Measurements from ENCODE around the gene NID2. TPM values are rescaled to one million over a fixed set of nuclear protein-coding genes. Genes with fewer than 3 reads are reported as not detected.
A peak's percentile ranks its signal among the peaks of the same experiment; 100 is the strongest.

Gene NID2
- total RNA-seq, 1 experiment from 2014 or later, result 35.0 TPM

GRCh38 chr14:52005625-52006024 is 63.2 kb downstream of the NID2 start:
- no peak for DNase-seq (ENCODE audit: low read depth)

- no peak for DNase-seq (ENCODE audit: low read depth)
Observed at GRCh38 chr14:52003324-52003723, 65.5 kb downstream of the NID2 start.

- no peak for DNase-seq (ENCODE audit: low read depth)
Observed at GRCh38 chr14:52002542-52002941, 66.3 kb downstream of the NID2 start.

- no peak for DNase-seq (ENCODE audit: low read depth)
Observed at GRCh38 chr14:52000696-52001095, 68.2 kb downstream of the NID2 start.

GRCh38 chr14:52000019-52000582 is 68.8 kb downstream of the NID2 start:
- no peak for DNase-seq (ENCODE audit: low read depth)

- no peak for DNase-seq (ENCODE audit: low read depth)
Observed at GRCh38 chr14:51999084-51999483, 69.8 kb downstream of the NID2 start.

- DNase-seq (ENCODE audit: low read depth), result no peak
Observed at GRCh38 chr14:51998348-51998747, 70.5 kb downstream of the NID2 start.

GRCh38 chr14:51996148-51996746 is 72.6 kb downstream of the NID2 start:
- peak; percentile 40 for DNase-seq (ENCODE audit: low read depth)

GRCh38 chr14:51993285-51993920 is 75.5 kb downstream of the NID2 start:
- no peak for DNase-seq (ENCODE audit: low read depth)

- no peak for DNase-seq (ENCODE audit: low read depth)
Observed at GRCh38 chr14:51990488-51990887, 78.4 kb downstream of the NID2 start.

GRCh38 chr14:51989293-51990234 is 79.3 kb downstream of the NID2 start, which contains the start of gene RTRAF:
RTRAF (plus strand) TSS chr14:51989546; CDS start chr14:51989640, 94 bp downstream.
- peak; percentile 89 for DNase-seq (ENCODE audit: low read depth)

GRCh38 chr14:51988221-51988620 is 80.6 kb downstream of the NID2 start:
- no peak for DNase-seq (ENCODE audit: low read depth)

GRCh38 chr14:51981218-51981854 is 87.5 kb downstream of the NID2 start:
- DNase-seq (ENCODE audit: low read depth), result no peak

- peak; percentile 72 for DNase-seq (ENCODE audit: low read depth)
Observed at GRCh38 chr14:51979088-51979709, 89.7 kb downstream of the NID2 start.

- DNase-seq (ENCODE audit: low read depth), result no peak
Observed at GRCh38 chr14:51978681-51979085, 90.2 kb downstream of the NID2 start.

- no peak for DNase-seq (ENCODE audit: low read depth)
Observed at GRCh38 chr14:51977075-51977474, 91.8 kb downstream of the NID2 start.

GRCh38 chr14:51972566-51972965 is 96.3 kb downstream of the NID2 start:
- DNase-seq (ENCODE audit: low read depth), result no peak

- DNase-seq (ENCODE audit: low read depth), result no peak
Observed at GRCh38 chr14:51969852-51970540, 98.9 kb downstream of the NID2 start.

GRCh38 chr14:51967521-51967920 is 101.3 kb downstream of the NID2 start:
- no peak for DNase-seq (ENCODE audit: low read depth)

- peak; percentile 6 for DNase-seq (ENCODE audit: low read depth)
Observed at GRCh38 chr14:51963286-51963685, 105.6 kb downstream of the NID2 start.

- peak; percentile 25 for DNase-seq (ENCODE audit: low read depth)
Observed at GRCh38 chr14:51962711-51963110, 106.1 kb downstream of the NID2 start.

Data from RPMI7951 (cell line).